GM23338 (cell line): ENCODE data around the gene RNF152. TPM values are rescaled to one million over a fixed set of nuclear protein-coding genes. Genes with fewer than 3 reads are reported as not detected.

Experiments
- ATAC-seq: fragments of 200-7000 bp; cut with Tn5 transposase; 3 replicates; pipeline ENCODE4 v1.9.1; 2020
- DNase-seq: peaks from one replicate; pipeline ENCODE4 v3.0.0-alpha.2; 2015; ENCODE audit warnings: low spot score
- H2AFZ ChIP-seq: fragments of 200-600 bp; sonication (generic); 2 replicates; pipeline ENCODE4 v1.8.0; 2016; ENCODE audit warnings: antibody characterized with exemption, mild to moderate bottlenecking, moderate library complexity
- H3F3A ChIP-seq: fragments of 200-600 bp; sonication (generic); replicated peaks from 2 replicates; pipeline ENCODE4 v1.8.0; 2017; ENCODE audit warnings: antibody characterized with exemption, mixed run types, low read depth
- H3K27ac ChIP-seq: fragments of 200-600 bp; sonication (generic); 2 replicates; pipeline ENCODE4 v1.6.1; 2016; ENCODE audit warnings: low read depth
- H3K27me3 ChIP-seq: fragments of 200-600 bp; sonication (generic); 2 replicates; pipeline ENCODE4 v1.8.0; 2016; ENCODE audit warnings: mild to moderate bottlenecking, mixed run types, moderate library complexity; ENCODE audit not compliant: insufficient read depth
- H3K36me3 ChIP-seq: fragments of 200-600 bp; sonication (generic); 2 replicates; pipeline ENCODE4 v1.8.0; 2016; ENCODE audit warnings: mild to moderate bottlenecking; ENCODE audit not compliant: insufficient read depth
- H3K4me1 ChIP-seq: fragments of 200-600 bp; sonication (generic); 2 replicates; pipeline ENCODE4 v1.8.0; 2016; ENCODE audit warnings: mild to moderate bottlenecking, moderate library complexity; ENCODE audit not compliant: insufficient read depth
- H3K4me2 ChIP-seq: fragments of 200-600 bp; sonication (generic); 2 replicates; pipeline ENCODE4 v1.7.1; 2017; ENCODE audit warnings: mixed run types
- H3K4me3 ChIP-seq: fragments of 200-600 bp; sonication (generic); 2 replicates; pipeline ENCODE4 v1.6.1; 2016; ENCODE audit warnings: mixed run types
- H3K79me2 ChIP-seq: fragments of 200-600 bp; sonication (generic); replicated peaks from 2 replicates; pipeline ENCODE4 v1.8.0; 2017; ENCODE audit warnings: mild to moderate bottlenecking; ENCODE audit not compliant: insufficient read depth
- H3K9me2 ChIP-seq: fragments of 200-600 bp; sonication (generic); 2 replicates; pipeline ENCODE4 v1.8.0; 2017; ENCODE audit not compliant: insufficient read depth
- H4K20me1 ChIP-seq: fragments of 200-600 bp; sonication (generic); replicated peaks from 2 replicates; pipeline ENCODE4 v1.8.0; 2017; ENCODE audit warnings: mild to moderate bottlenecking; ENCODE audit not compliant: insufficient read depth
- H3K27ac Mint-ChIP-seq: 2 replicates; pipeline ENCODE4 v1.8.0; 2020; ENCODE audit warnings: inconsistent platforms, mild to moderate bottlenecking, moderate library complexity, mixed read lengths
- H3K27me3 Mint-ChIP-seq: 3 replicates; pipeline ENCODE4 v1.8.0; 2022; ENCODE audit warnings: low read depth, mild to moderate bottlenecking, moderate library complexity, mixed read lengths, inconsistent platforms; ENCODE audit not compliant: insufficient read depth, poor library complexity
- H3K36me3 Mint-ChIP-seq: 3 replicates; pipeline ENCODE4 v1.8.0; 2021; ENCODE audit warnings: low read depth, mild to moderate bottlenecking, inconsistent platforms, moderate library complexity, mixed read lengths
- H3K4me1 Mint-ChIP-seq: 3 replicates; pipeline ENCODE4 v1.8.0; 2020; ENCODE audit warnings: mild to moderate bottlenecking, inconsistent platforms, mixed read lengths
- H3K4me3 Mint-ChIP-seq: 3 replicates; pipeline ENCODE4 v1.8.0; 2021; ENCODE audit warnings: moderate library complexity, mild to moderate bottlenecking, inconsistent platforms, mixed read lengths
- H3K9me3 Mint-ChIP-seq: 3 replicates; pipeline ENCODE4 v1.8.0; 2020; ENCODE audit warnings: moderate library complexity, mild to moderate bottlenecking, inconsistent platforms, mixed read lengths
- CREB1 ChIP-seq: fragments of 250-450 bp; sonication (Bioruptor Pico); IDR thresholded peaks from 2 replicates; pipeline ENCODE4 v1.5.0; 2020; ENCODE audit warnings: low read depth, mild to moderate bottlenecking, moderate library complexity
- EZH2 ChIP-seq: fragments of 200-600 bp; sonication (generic); IDR thresholded peaks from one replicate; pipeline ENCODE4 v1.8.0; 2017; ENCODE audit warnings: antibody characterized with exemption, mild to moderate bottlenecking, low read depth; ENCODE audit not compliant: unreplicated experiment
- EZH2phosphoT487 ChIP-seq: fragments of 200-600 bp; sonication (generic); IDR thresholded peaks from one replicate; pipeline ENCODE4 v1.8.1; 2018; ENCODE audit warnings: antibody characterized with exemption; ENCODE audit not compliant: unreplicated experiment
- JUNB ChIP-seq: IDR thresholded peaks from one replicate; pipeline ENCODE4 v1.6.1; 2016; ENCODE audit warnings: antibody characterized with exemption; ENCODE audit not compliant: unreplicated experiment
- NANOG ChIP-seq: IDR thresholded peaks from 2 replicates; pipeline ENCODE4 v1.6.1; 2016; ENCODE audit warnings: antibody characterized with exemption, borderline replicate concordance
- POLR2AphosphoS5 ChIP-seq: IDR thresholded peaks from 2 replicates; pipeline ENCODE4 v1.6.1; 2016; ENCODE audit warnings: antibody characterized with exemption, low read depth
- STAT1 ChIP-seq: IDR thresholded peaks from one replicate; pipeline ENCODE4 v1.6.1; 2016; ENCODE audit warnings: antibody characterized with exemption; ENCODE audit not compliant: unreplicated experiment
- ZNF114 ChIP-seq: fragments of 250-450 bp; sonication (Bioruptor Pico); IDR thresholded peaks from 2 replicates; pipeline ENCODE4 v1.5.0; 2020; ENCODE audit warnings: mild to moderate bottlenecking, moderate library complexity
- ZNF331 ChIP-seq: fragments of 250-450 bp; sonication (Bioruptor Pico); IDR thresholded peaks from 2 replicates; pipeline ENCODE4 v1.5.0; 2020; ENCODE audit warnings: low read depth, mild to moderate bottlenecking, moderate library complexity
- polyA plus RNA-seq: library from polyadenylated mRNA; unstranded; fragments of >200 nt; fragmentation: Nextera tagmentation; extraction: Ambion mirVana; gene quantifications from 2 replicates; pipeline ENCODE4 v1.2.1, GENCODE V29; 2016
- total RNA-seq: library from RNA; depleted of rRNA; stranded (reverse); fragments of >200 nt; shearing (Covaris generic); gene quantifications from 2 replicates; pipeline ENCODE4 v1.2.3, GENCODE V29; 2014
- TF ChIP-seq, protein P1 (sequence below): IDR thresholded peaks from one replicate; pipeline ENCODE4 v1.6.1; 2018; ENCODE audit warnings: antibody characterized with exemption; ENCODE audit not compliant: unreplicated experiment
- TF ChIP-seq, protein P2 (sequence below), 2 experiments: fragments of 200-600 bp in 1 of 2; sonication (generic) in 1 of 2; conservative IDR thresholded peaks; 2 replicates each; pipeline versions ENCODE4 v1.5.1 to v1.6.1; 2016 to 2017; ENCODE audit warnings: antibody characterized with exemption in 2 of 2, low read depth in 2 of 2, mild to moderate bottlenecking in 2 of 2, moderate library complexity in 1 of 2
- TF ChIP-seq, protein P3 (sequence below): IDR thresholded peaks from 2 replicates; pipeline ENCODE4 v1.6.1; 2016; ENCODE audit warnings: antibody characterized with exemption

The RNF152 gene
- total and polyA plus RNA-seq, 2 experiments from 2014 or later: 1.2 to 2.9 TPM

DNA sequence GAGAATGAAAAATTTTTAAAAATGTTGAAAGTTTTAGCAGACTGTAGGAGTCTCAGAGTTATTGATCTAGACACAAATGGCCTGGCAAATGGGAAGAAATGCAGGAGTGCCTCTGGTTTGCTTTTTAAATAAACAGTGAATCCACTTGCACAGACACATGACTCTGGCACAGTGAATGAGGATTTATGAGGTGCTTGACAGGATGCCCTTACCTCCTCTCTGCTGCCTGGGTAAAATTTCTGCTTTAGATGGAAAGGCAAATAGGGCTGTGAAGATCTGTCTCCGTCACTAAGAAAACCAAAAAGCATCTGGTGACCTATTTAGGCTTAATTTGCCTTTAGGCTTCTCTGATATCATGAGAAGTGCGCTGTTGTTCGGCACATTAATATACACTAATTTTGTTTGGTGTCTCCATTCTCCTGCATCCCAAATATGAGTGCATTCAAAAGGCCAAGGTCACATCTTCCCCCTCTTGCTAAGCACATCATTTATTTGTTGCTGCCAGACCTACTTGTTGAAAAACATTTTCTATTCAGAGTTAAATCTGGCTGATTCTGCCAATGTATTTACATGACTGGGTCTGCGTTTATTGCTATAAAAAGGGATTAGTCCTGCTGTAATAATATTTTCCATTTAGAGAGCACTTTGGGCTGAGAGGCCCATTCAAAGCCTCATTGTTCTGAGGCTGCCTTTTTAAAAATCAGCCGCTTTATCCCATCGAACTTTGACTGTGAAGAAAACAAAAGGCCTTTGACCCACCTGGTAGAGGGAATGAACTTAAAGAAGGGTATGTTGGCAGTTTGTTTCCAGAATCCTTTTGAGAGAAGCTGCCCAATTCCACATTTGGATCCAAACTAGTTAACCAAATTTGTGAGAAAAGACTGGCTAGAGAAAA, 94.9 kb downstream of the RNF152 start (continued):
- TF ChIP-seq, protein P1, sequence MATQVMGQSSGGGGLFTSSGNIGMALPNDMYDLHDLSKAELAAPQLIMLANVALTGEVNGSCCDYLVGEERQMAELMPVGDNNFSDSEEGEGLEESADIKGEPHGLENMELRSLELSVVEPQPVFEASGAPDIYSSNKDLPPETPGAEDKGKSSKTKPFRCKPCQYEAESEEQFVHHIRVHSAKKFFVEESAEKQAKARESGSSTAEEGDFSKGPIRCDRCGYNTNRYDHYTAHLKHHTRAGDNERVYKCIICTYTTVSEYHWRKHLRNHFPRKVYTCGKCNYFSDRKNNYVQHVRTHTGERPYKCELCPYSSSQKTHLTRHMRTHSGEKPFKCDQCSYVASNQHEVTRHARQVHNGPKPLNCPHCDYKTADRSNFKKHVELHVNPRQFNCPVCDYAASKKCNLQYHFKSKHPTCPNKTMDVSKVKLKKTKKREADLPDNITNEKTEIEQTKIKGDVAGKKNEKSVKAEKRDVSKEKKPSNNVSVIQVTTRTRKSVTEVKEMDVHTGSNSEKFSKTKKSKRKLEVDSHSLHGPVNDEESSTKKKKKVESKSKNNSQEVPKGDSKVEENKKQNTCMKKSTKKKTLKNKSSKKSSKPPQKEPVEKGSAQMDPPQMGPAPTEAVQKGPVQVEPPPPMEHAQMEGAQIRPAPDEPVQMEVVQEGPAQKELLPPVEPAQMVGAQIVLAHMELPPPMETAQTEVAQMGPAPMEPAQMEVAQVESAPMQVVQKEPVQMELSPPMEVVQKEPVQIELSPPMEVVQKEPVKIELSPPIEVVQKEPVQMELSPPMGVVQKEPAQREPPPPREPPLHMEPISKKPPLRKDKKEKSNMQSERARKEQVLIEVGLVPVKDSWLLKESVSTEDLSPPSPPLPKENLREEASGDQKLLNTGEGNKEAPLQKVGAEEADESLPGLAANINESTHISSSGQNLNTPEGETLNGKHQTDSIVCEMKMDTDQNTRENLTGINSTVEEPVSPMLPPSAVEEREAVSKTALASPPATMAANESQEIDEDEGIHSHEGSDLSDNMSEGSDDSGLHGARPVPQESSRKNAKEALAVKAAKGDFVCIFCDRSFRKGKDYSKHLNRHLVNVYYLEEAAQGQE: no peak
- no peak for TF ChIP-seq JUNB
- TF ChIP-seq, protein P2, sequence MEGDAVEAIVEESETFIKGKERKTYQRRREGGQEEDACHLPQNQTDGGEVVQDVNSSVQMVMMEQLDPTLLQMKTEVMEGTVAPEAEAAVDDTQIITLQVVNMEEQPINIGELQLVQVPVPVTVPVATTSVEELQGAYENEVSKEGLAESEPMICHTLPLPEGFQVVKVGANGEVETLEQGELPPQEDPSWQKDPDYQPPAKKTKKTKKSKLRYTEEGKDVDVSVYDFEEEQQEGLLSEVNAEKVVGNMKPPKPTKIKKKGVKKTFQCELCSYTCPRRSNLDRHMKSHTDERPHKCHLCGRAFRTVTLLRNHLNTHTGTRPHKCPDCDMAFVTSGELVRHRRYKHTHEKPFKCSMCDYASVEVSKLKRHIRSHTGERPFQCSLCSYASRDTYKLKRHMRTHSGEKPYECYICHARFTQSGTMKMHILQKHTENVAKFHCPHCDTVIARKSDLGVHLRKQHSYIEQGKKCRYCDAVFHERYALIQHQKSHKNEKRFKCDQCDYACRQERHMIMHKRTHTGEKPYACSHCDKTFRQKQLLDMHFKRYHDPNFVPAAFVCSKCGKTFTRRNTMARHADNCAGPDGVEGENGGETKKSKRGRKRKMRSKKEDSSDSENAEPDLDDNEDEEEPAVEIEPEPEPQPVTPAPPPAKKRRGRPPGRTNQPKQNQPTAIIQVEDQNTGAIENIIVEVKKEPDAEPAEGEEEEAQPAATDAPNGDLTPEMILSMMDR (conservative IDR thresholded peaks at IDR 0.05; ENCODE audit: low read depth in 2 of 2): no peak
- TF ChIP-seq ZNF114 (CRISPR knock-in tag): no peak

DNA sequence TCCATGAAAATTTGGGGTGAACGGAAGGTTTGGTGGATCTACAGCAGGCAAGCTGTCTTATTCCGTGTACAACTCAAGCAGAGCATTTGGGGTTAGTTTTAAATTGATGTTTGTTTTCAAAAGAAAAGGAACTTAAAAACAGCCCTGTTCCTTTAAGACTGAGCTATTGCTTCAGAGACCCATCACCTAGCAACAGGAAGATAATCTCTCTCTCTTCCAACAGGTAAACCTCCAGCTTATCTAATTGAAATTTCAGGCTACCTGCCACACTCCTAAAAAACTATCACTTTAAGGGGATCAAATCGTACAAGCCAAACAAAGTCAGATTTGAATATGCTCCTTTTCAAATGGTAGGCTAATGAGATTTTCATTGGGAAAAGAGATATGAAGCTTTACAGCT, 101.8 kb downstream of the RNF152 start:
- no peak overlapping the region for H3K4me2 ChIP-seq
- H3K4me3 ChIP-seq: no peak overlapping the region
- DNase-seq (no peak), ATAC-seq (no peak)
- H4K20me1 ChIP-seq: no peaks in the 10 kb centered on the region
- Mint-ChIP-seq H3K27ac (no peak overlapping the region), H3K27me3 (peaks cover 2% of the 10 kb centered on the region), H3K4me3 (no peak overlapping the region), H3K36me3 (no peaks in the 10 kb centered on the region; the same call in 2 of the 3 replicates), H3K4me1 (peaks cover 15% of the 10 kb centered on the region), H3K9me3 (peaks cover 9% of the 10 kb centered on the region; the same call in 2 of the 3 replicates)
- H3F3A ChIP-seq: no peaks in the 10 kb centered on the region
- no peak overlapping the region for H2AFZ ChIP-seq
- H3K27ac ChIP-seq: no peak overlapping the region
- 0 out of 2 replicates have a peak, but pooled peaks cover 3% of the 10 kb centered on the region for H3K36me3 ChIP-seq
- no peaks in the 10 kb centered on the region for H3K4me1 ChIP-seq
- no peaks in the 10 kb centered on the region for H3K27me3 ChIP-seq
- H3K9me2 ChIP-seq: no peaks in the 10 kb centered on the region; the same call in 1 of the 2 replicates
- H3K79me2 ChIP-seq: no peaks in the 10 kb centered on the region
- TF ChIP-seq, protein P2 (conservative IDR thresholded peaks at IDR 0.05; ENCODE audit: low read depth in 2 of 2): no peak
- TF ChIP-seq, protein P3, sequence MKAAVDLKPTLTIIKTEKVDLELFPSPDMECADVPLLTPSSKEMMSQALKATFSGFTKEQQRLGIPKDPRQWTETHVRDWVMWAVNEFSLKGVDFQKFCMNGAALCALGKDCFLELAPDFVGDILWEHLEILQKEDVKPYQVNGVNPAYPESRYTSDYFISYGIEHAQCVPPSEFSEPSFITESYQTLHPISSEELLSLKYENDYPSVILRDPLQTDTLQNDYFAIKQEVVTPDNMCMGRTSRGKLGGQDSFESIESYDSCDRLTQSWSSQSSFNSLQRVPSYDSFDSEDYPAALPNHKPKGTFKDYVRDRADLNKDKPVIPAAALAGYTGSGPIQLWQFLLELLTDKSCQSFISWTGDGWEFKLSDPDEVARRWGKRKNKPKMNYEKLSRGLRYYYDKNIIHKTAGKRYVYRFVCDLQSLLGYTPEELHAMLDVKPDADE: no peak
- TF ChIP-seq, protein P1: no peak
- TF ChIP-seq CREB1 (CRISPR knock-in tag): no peak
- TF ChIP-seq POLR2AphosphoS5: no peak
- no peak for TF ChIP-seq EZH2phosphoT487
- TF ChIP-seq EZH2: no peak
- TF ChIP-seq STAT1: no peak
- TF ChIP-seq JUNB: no peak
- TF ChIP-seq ZNF331 (CRISPR knock-in tag): no peak
- no peak for TF ChIP-seq ZNF114 (CRISPR knock-in tag)
- TF ChIP-seq NANOG: no peak
